Activated naive CD8-positive, alpha-beta T cell treated with anti-CD3 and anti-CD28 coated beads, Interleukin-2, amount 50 U/mL, for 24 hours (primary cell): ENCODE data around the gene APBA2.

Source experiments
- ATAC-seq: fragments of 150-1000 bp; cut with Tn5 transposase; one replicate; pipeline ENCODE4 v1.10.0; 2021
- DNase-seq: peaks from one replicate; pipeline ENCODE4 v3.0.0; 2021
- H3K27ac Mint-ChIP-seq: one replicate; pipeline ENCODE4 v1.8.0; 2021; ENCODE audit warnings: mild to moderate bottlenecking, mixed read lengths
- H3K27me3 Mint-ChIP-seq: one replicate; pipeline ENCODE4 v1.8.0; 2021; ENCODE audit warnings: mixed read lengths
- H3K36me3 Mint-ChIP-seq: one replicate; pipeline ENCODE4 v1.8.0; 2021; ENCODE audit warnings: low read depth, mixed read lengths
- H3K4me1 Mint-ChIP-seq: one replicate; pipeline ENCODE4 v1.8.0; 2021; ENCODE audit warnings: mixed read lengths
- H3K4me3 Mint-ChIP-seq: one replicate; pipeline ENCODE4 v1.8.0; 2021; ENCODE audit warnings: mild to moderate bottlenecking, moderate library complexity, mixed read lengths
- H3K9me3 Mint-ChIP-seq: one replicate; pipeline ENCODE4 v1.8.0; 2021; ENCODE audit warnings: mixed read lengths

Gene APBA2

GRCh38 chr15:28937271-28937670 is 51.5 kb downstream of the APBA2 start:
- Mint-ChIP-seq H3K27me3 (no peaks in the 10 kb centered on the region), H3K4me3 (peak overlapping the region; percentile 41), H3K27ac (peak overlapping the region; percentile 27), H3K36me3 (peaks cover 7% of the 10 kb centered on the region), H3K9me3 (no peaks in the 10 kb centered on the region), H3K4me1 (peaks cover 86% of the 10 kb centered on the region)
- DNase-seq: no peak
- no peak for ATAC-seq

- no peaks in the 10 kb centered on the region for H3K27me3 Mint-ChIP-seq
- H3K9me3 Mint-ChIP-seq: no peaks in the 10 kb centered on the region
- peaks cover 18% of the 10 kb centered on the region for H3K36me3 Mint-ChIP-seq
- ATAC-seq: peak; percentile 46
- no peak overlapping the region for H3K4me3 Mint-ChIP-seq
- peak; percentile 44 for DNase-seq
- peaks cover 77% of the 10 kb centered on the region for H3K4me1 Mint-ChIP-seq
- peak overlapping the region; percentile 14 for H3K27ac Mint-ChIP-seq
Observed at GRCh38 chr15:28942046-28942445, 56.3 kb downstream of the APBA2 start.

- H3K4me3 Mint-ChIP-seq: no peak overlapping the region
- H3K27ac Mint-ChIP-seq: no peak overlapping the region
Observed at GRCh38 chr15:28942571-28942970, 56.8 kb downstream of the APBA2 start.

GRCh38 chr15:28943146-28943545 is 57.4 kb downstream of the APBA2 start:
- Mint-ChIP-seq H3K36me3 (peaks cover 18% of the 10 kb centered on the region), H3K27ac (no peak overlapping the region), H3K4me1 (peaks cover 75% of the 10 kb centered on the region), H3K9me3 (no peaks in the 10 kb centered on the region), H3K27me3 (no peaks in the 10 kb centered on the region), H3K4me3 (no peak overlapping the region)
- ATAC-seq: no peak
- no peak for DNase-seq

More at GRCh38 chr15:28942571-28942970, 56.8 kb downstream of the APBA2 start:
- Mint-ChIP-seq H3K36me3 (peaks cover 18% of the 10 kb centered on the region), H3K4me1 (peaks cover 75% of the 10 kb centered on the region), H3K27me3 (no peaks in the 10 kb centered on the region), H3K9me3 (no peaks in the 10 kb centered on the region)
- DNase-seq: no peak
- ATAC-seq: no peak

GRCh38 chr15:28943611-28944230 is 57.9 kb downstream of the APBA2 start:
- Mint-ChIP-seq H3K4me1 (peaks cover 75% of the 10 kb centered on the region), H3K27me3 (no peaks in the 10 kb centered on the region), H3K9me3 (no peaks in the 10 kb centered on the region), H3K36me3 (peaks cover 18% of the 10 kb centered on the region), H3K4me3 (no peak overlapping the region), H3K27ac (no peak overlapping the region)
- ATAC-seq (no peak), DNase-seq (no peak)

GRCh38 chr15:28944286-28944685 is 58.5 kb downstream of the APBA2 start:
- H3K27ac Mint-ChIP-seq: peak overlapping the region; percentile 44
- ATAC-seq: no peak
- H3K27me3 Mint-ChIP-seq: no peaks in the 10 kb centered on the region
- no peak overlapping the region for H3K4me3 Mint-ChIP-seq
- DNase-seq: no peak
- H3K36me3 Mint-ChIP-seq: peaks cover 22% of the 10 kb centered on the region
- no peaks in the 10 kb centered on the region for H3K9me3 Mint-ChIP-seq
- peaks cover 75% of the 10 kb centered on the region for H3K4me1 Mint-ChIP-seq

GRCh38 chr15:28944696-28945300 is 59.0 kb downstream of the APBA2 start:
- ATAC-seq: no peak
- no peak for DNase-seq
- no peak overlapping the region for H3K4me3 Mint-ChIP-seq
- peaks cover 22% of the 10 kb centered on the region for H3K36me3 Mint-ChIP-seq
- no peak overlapping the region for H3K27ac Mint-ChIP-seq
- no peaks in the 10 kb centered on the region for H3K9me3 Mint-ChIP-seq
- no peaks in the 10 kb centered on the region for H3K27me3 Mint-ChIP-seq
- peaks cover 74% of the 10 kb centered on the region for H3K4me1 Mint-ChIP-seq

GRCh38 chr15:28945626-28946230 is 60.0 kb downstream of the APBA2 start:
- ATAC-seq (no peak), DNase-seq (no peak)
- no peak overlapping the region for H3K27ac Mint-ChIP-seq
- peaks cover 18% of the 10 kb centered on the region for H3K36me3 Mint-ChIP-seq
- no peak overlapping the region for H3K4me3 Mint-ChIP-seq
- no peaks in the 10 kb centered on the region for H3K9me3 Mint-ChIP-seq
- no peaks in the 10 kb centered on the region for H3K27me3 Mint-ChIP-seq
- peaks cover 74% of the 10 kb centered on the region for H3K4me1 Mint-ChIP-seq

GRCh38 chr15:28946803-28947202 is 61.0 kb downstream of the APBA2 start:
- Mint-ChIP-seq H3K4me3 (no peak overlapping the region), H3K4me1 (peaks cover 66% of the 10 kb centered on the region), H3K36me3 (peaks cover 14% of the 10 kb centered on the region), H3K27ac (no peak overlapping the region), H3K27me3 (no peaks in the 10 kb centered on the region), H3K9me3 (no peaks in the 10 kb centered on the region)
- DNase-seq: no peak
- ATAC-seq: no peak

GRCh38 chr15:28947221-28947674 is 61.5 kb downstream of the APBA2 start:
- H3K27me3 Mint-ChIP-seq: no peaks in the 10 kb centered on the region
- peaks cover 64% of the 10 kb centered on the region for H3K4me1 Mint-ChIP-seq
- H3K27ac Mint-ChIP-seq: no peak overlapping the region
- peaks cover 14% of the 10 kb centered on the region for H3K36me3 Mint-ChIP-seq
- no peak for DNase-seq
- ATAC-seq: no peak
- H3K9me3 Mint-ChIP-seq: no peaks in the 10 kb centered on the region
- H3K4me3 Mint-ChIP-seq: no peak overlapping the region

GRCh38 chr15:28948036-28948435 is 62.3 kb downstream of the APBA2 start:
- Mint-ChIP-seq H3K36me3 (peaks cover 14% of the 10 kb centered on the region), H3K4me3 (peak overlapping the region; percentile 33), H3K4me1 (peaks cover 65% of the 10 kb centered on the region), H3K27me3 (no peaks in the 10 kb centered on the region), H3K9me3 (no peaks in the 10 kb centered on the region), H3K27ac (no peak overlapping the region)
- DNase-seq (no peak), ATAC-seq (no peak)

GRCh38 chr15:28950916-28951315 is 65.1 kb downstream of the APBA2 start:
- ATAC-seq: no peak
- H3K36me3 Mint-ChIP-seq: peaks cover 3% of the 10 kb centered on the region
- H3K27ac Mint-ChIP-seq: no peak overlapping the region
- H3K27me3 Mint-ChIP-seq: no peaks in the 10 kb centered on the region
- H3K9me3 Mint-ChIP-seq: no peaks in the 10 kb centered on the region
- no peak for DNase-seq
- no peak overlapping the region for H3K4me3 Mint-ChIP-seq
- H3K4me1 Mint-ChIP-seq: peaks cover 79% of the 10 kb centered on the region

GRCh38 chr15:28952666-28953491 is 67.1 kb downstream of the APBA2 start:
- no peaks in the 10 kb centered on the region for H3K27me3 Mint-ChIP-seq
- H3K36me3 Mint-ChIP-seq: peaks cover 3% of the 10 kb centered on the region
- H3K4me3 Mint-ChIP-seq: no peak overlapping the region
- peaks cover 75% of the 10 kb centered on the region for H3K4me1 Mint-ChIP-seq
- ATAC-seq (no peak), DNase-seq (no peak)
- no peak overlapping the region for H3K27ac Mint-ChIP-seq
- H3K9me3 Mint-ChIP-seq: no peaks in the 10 kb centered on the region

GRCh38 chr15:28953573-28954195 is 67.9 kb downstream of the APBA2 start:
- Mint-ChIP-seq H3K9me3 (no peaks in the 10 kb centered on the region), H3K4me1 (peaks cover 72% of the 10 kb centered on the region), H3K27me3 (no peaks in the 10 kb centered on the region), H3K27ac (no peak overlapping the region), H3K36me3 (peaks cover 3% of the 10 kb centered on the region), H3K4me3 (no peak overlapping the region)
- ATAC-seq: no peak
- DNase-seq: no peak
